Testis (tissue), 2 donors: ENCODE results near the gene GRM8.

ENCODE experiments used
- CTCF ChIP-seq, 3 experiments: fragments of 450-650 bp in 2 of 3; fragments of 200-600 bp in 1 of 3; sonication (generic) in 1 of 3; IDR thresholded peaks; one replicate each; pipeline ENCODE4 v1.5.1; 2016 to 2019; ENCODE audit warnings: antibody characterized with exemption in 3 of 3, mild to moderate bottlenecking in 2 of 3, moderate library complexity in 1 of 3
- POLR2A ChIP-seq: fragments of 450-650 bp; IDR thresholded peaks from one replicate; pipeline ENCODE4 v1.6.1; 2017; ENCODE audit warnings: antibody characterized with exemption, mild to moderate bottlenecking, moderate library complexity

GRCh38 chr7:126690104-126690503 lies 562.6 kb downstream of the GRM8 start:
- TF ChIP-seq POLR2A (no peak), CTCF (IDR thresholded peaks at IDR 0.05) (no peak)
